Calu3 (cell line): ENCODE results near the gene PWWP2B. TPM values are rescaled to one million over a fixed set of nuclear protein-coding genes. Genes with fewer than 3 reads are reported as not detected.
"Not testable (repeated sequence)": the region's sequence is repeated elsewhere in the genome, so short reads cannot be mapped to it uniquely, and the experiment has no call there.

Experiments used
- BruUV-seq: library from RNA; stranded (reverse); fragments of 400-500 nt; replicated peaks from 2 replicates; lab custom pipeline; 2021; lab: Mats Ljungman, UMichigan
- CTCF ChIA-PET: fragments of 300-600 bp; sonication (Branson Sonifier 250); formaldehyde crosslinking; loops from one replicate; lab custom pipeline; 2022; ENCODE audit warnings: antibody characterized with exemption; lab: Charles Lee
- DNase-seq: peaks from one replicate; pipeline ENCODE4 v3.0.0; 2022
- H3K27ac Mint-ChIP-seq: one replicate; pipeline ENCODE4 v1.8.0; 2022; ENCODE audit warnings: mixed read lengths; ENCODE audit not compliant: unreplicated experiment
- H3K27me3 Mint-ChIP-seq: one replicate; pipeline ENCODE4 v1.8.0; 2022; ENCODE audit warnings: mixed read lengths; ENCODE audit not compliant: unreplicated experiment
- H3K36me3 Mint-ChIP-seq: one replicate; pipeline ENCODE4 v1.8.0; 2022; ENCODE audit warnings: mild to moderate bottlenecking, moderate library complexity, mixed read lengths; ENCODE audit not compliant: insufficient read depth, unreplicated experiment
- H3K4me1 Mint-ChIP-seq: one replicate; pipeline ENCODE4 v1.8.0; 2022; ENCODE audit warnings: mild to moderate bottlenecking, low read depth, mixed read lengths; ENCODE audit not compliant: unreplicated experiment
- H3K4me3 Mint-ChIP-seq: one replicate; pipeline ENCODE4 v1.8.0; 2022; ENCODE audit warnings: mild to moderate bottlenecking, low read depth, moderate library complexity, mixed read lengths; ENCODE audit not compliant: unreplicated experiment
- H3K9me3 Mint-ChIP-seq: one replicate; pipeline ENCODE4 v1.8.0; 2022; ENCODE audit warnings: low read depth, mixed read lengths; ENCODE audit not compliant: unreplicated experiment
- intact Hi-C: fragments of 100-400 bp; cut with micrococcal nuclease; formaldehyde crosslinking; loops from one replicate; pipeline ENCODE4 v1.10.0; 2022; ENCODE audit not compliant: unreplicated experiment
- total RNA-seq: library from RNA; stranded (reverse); gene quantifications from 2 replicates; pipeline ENCODE4 v1.2.3, GENCODE V29; 2022
- TF ChIP-seq, protein P1 (sequence below): fragments of 200-600 bp; IDR thresholded peaks from one replicate; pipeline ENCODE4 v1.8.0; 2022; ENCODE audit warnings: antibody characterized with exemption; ENCODE audit not compliant: unreplicated experiment

Gene PWWP2B
- total RNA-seq, 1 experiment from 2014 or later = 12.9 TPM

GRCh38 chr10:132431537-132432175 lies 34.7 kb downstream of the PWWP2B start:
- no TSS peak for BruUV-seq
- TF ChIP-seq, protein P1, sequence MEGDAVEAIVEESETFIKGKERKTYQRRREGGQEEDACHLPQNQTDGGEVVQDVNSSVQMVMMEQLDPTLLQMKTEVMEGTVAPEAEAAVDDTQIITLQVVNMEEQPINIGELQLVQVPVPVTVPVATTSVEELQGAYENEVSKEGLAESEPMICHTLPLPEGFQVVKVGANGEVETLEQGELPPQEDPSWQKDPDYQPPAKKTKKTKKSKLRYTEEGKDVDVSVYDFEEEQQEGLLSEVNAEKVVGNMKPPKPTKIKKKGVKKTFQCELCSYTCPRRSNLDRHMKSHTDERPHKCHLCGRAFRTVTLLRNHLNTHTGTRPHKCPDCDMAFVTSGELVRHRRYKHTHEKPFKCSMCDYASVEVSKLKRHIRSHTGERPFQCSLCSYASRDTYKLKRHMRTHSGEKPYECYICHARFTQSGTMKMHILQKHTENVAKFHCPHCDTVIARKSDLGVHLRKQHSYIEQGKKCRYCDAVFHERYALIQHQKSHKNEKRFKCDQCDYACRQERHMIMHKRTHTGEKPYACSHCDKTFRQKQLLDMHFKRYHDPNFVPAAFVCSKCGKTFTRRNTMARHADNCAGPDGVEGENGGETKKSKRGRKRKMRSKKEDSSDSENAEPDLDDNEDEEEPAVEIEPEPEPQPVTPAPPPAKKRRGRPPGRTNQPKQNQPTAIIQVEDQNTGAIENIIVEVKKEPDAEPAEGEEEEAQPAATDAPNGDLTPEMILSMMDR = no peak
- intact Hi-C loops = no loop called here
- Mint-ChIP-seq H3K9me3 (no peaks in the 10 kb centered on the region), H3K4me1 (peaks cover 10% of the 10 kb centered on the region), H3K4me3 (no peak overlapping the region), H3K27ac (no peak overlapping the region), H3K36me3 (peaks cover 5% of the 10 kb centered on the region), H3K27me3 (no peaks in the 10 kb centered on the region)
- CTCF ChIA-PET = interaction anchor here (1.3 kb wide), 1 partner anchor 34 kb away, joined by 3 read pairs; no protein-coding TSS in a partner anchor
- no peak for DNase-seq

GRCh38 chr10:132432176-132432540 lies 35.2 kb downstream of the PWWP2B start:
- CTCF ChIA-PET = interaction anchor here (1.3 kb wide), 1 partner anchor 34 kb away, joined by 3 read pairs; no protein-coding TSS in a partner anchor
- Mint-ChIP-seq H3K36me3 (peaks cover 5% of the 10 kb centered on the region), H3K4me1 (peaks cover 10% of the 10 kb centered on the region), H3K9me3 (no peaks in the 10 kb centered on the region), H3K4me3 (no peak overlapping the region), H3K27ac (no peak overlapping the region), H3K27me3 (no peaks in the 10 kb centered on the region)
- no TSS peak for BruUV-seq
- DNase-seq = no peak
- TF ChIP-seq, protein P1 = no peak
- intact Hi-C loops = no loop called here

- no TSS peak for BruUV-seq
- no peak for DNase-seq
- peaks cover 10% of the 10 kb centered on the region for H3K4me1 Mint-ChIP-seq
- intact Hi-C loops = no loop called here
- H3K27me3 Mint-ChIP-seq = no peaks in the 10 kb centered on the region
- CTCF ChIA-PET = no interaction called here
- no peak overlapping the region for H3K4me3 Mint-ChIP-seq
- H3K36me3 Mint-ChIP-seq = peaks cover 5% of the 10 kb centered on the region
- H3K27ac Mint-ChIP-seq = no peak overlapping the region
- H3K9me3 Mint-ChIP-seq = no peaks in the 10 kb centered on the region
- TF ChIP-seq, protein P1 = no peak
Measured at GRCh38 chr10:132433671-132434340, 36.8 kb downstream of the PWWP2B start.

DNA sequence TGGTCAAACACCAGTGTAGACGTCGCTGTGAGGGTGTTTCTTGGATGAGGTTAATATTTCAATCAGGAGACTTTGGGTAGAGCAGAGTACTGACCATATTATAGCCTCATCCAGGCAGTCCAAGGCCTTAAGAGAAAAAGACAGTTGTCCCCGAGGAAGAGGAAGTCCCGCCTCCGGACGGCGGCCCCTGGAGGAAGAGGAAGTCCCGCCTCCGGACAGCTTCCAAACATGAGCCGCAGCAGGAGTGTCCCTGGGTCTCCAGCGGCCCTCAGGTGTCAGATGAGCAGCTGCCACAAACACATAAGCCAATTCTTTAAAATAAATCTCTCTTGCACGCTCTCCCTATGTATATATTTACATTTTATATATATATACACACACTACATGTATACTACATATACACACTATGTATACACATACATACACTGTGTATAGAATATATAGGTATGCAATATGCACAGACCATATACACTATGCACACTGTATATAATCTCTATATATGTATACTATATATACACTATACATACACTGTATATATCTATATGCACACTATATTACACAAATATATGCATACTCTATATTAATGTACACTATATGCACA lies 37.5 kb downstream of the PWWP2B start:
- Mint-ChIP-seq H3K4me1 (peaks cover 10% of the 10 kb centered on the region), H3K4me3 (no peak overlapping the region), H3K9me3 (no peaks in the 10 kb centered on the region), H3K27ac (no peak overlapping the region), H3K36me3 (no peaks in the 10 kb centered on the region), H3K27me3 (no peaks in the 10 kb centered on the region)
- TF ChIP-seq, protein P1 = no peak
- no TSS peak for BruUV-seq
- intact Hi-C loops = no loop called here
- no peak for DNase-seq
- CTCF ChIA-PET = no interaction called here

DNA sequence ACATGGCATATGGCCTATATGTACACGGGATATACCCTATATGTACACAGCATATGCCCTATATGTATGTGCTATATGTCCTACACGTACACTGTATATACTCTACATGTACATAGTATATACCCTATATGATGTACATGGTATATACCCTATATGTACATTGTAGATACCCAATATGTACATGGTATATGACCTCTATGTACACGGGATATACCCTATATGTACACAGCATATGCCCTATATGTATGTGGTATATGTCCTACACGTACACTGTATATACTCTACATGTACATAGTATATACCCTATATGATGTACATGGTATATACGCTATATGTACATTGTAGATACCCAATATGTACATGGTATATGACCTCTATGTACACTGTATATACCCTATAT lies 38.3 kb downstream of the PWWP2B start:
- H3K27ac Mint-ChIP-seq, H3K4me1 Mint-ChIP-seq, BruUV-seq, H3K27me3 Mint-ChIP-seq, H3K36me3 Mint-ChIP-seq, DNase-seq, H3K9me3 Mint-ChIP-seq, intact Hi-C loops, CTCF ChIA-PET, H3K4me3 Mint-ChIP-seq: not testable (repeated sequence)

DNA sequence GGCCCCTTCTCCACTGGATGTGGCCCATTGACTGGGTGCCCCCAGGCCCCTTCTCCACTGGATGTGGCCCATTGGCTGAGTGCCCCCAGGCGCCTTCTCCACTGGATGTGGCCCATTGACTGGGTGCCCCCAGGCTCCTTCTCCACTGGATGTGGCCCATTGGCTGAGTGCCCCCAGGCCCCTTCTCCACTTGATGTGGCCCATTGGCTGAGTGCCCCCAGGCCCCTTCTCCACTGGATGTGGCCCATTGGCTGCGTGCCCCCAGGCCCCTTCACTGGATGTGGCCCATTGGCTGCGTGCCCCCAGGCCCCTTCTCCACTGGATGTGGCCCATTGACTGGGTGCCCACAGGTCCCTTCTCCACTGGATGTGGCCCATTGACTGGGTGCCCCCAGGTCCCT lies 39.1 kb downstream of the PWWP2B start:
- intact Hi-C loops, H3K36me3 Mint-ChIP-seq: not testable (repeated sequence)

More for the DNA sequence above, 39.1 kb downstream of the PWWP2B start:
- H3K4me3 Mint-ChIP-seq, CTCF ChIA-PET, H3K27ac Mint-ChIP-seq, BruUV-seq, H3K27me3 Mint-ChIP-seq, H3K4me1 Mint-ChIP-seq, DNase-seq, H3K9me3 Mint-ChIP-seq: not testable (repeated sequence)
